A549 (cell line): ENCODE data around the gene USP15.

Source experiments
- ATOH8 ChIP-seq: fragments of 250-450 bp; sonication (Bioruptor Pico); IDR thresholded peaks from 2 replicates; pipeline ENCODE4 v1.5.0; 2020; ENCODE audit warnings: low read depth, mild to moderate bottlenecking, moderate library complexity
- CTCF ChIP-seq: fragments of >200 bp; sonication (Bioruptor Twin); formaldehyde crosslinking; IDR thresholded peaks from 3 replicates; pipeline ENCODE4 v1.5.1; 2016
- POLR2A ChIP-seq: IDR thresholded peaks from 2 replicates; pipeline ENCODE4 v1.6.1; 2012; ENCODE audit warnings: mild to moderate bottlenecking, low read length
- RCOR1 ChIP-seq: fragments of 150-350 bp; IDR thresholded peaks from 2 replicates; pipeline ENCODE4 v1.6.1; 2014; ENCODE audit warnings: antibody characterized with exemption, low read length, low read depth

- TF ChIP-seq CTCF (no peak), POLR2A (no peak), ATOH8 (CRISPR knock-in tag) (no peak), RCOR1 (no peak)
Measured at GRCh38 chr12:62284749-62285148, 24.5 kb downstream of the USP15 start.
